ENCODE data around the gene C17orf78.
"Not testable (repeated sequence)": the region's sequence is repeated elsewhere in the genome, so short reads cannot be mapped to it uniquely, and the experiment has no call there.

The C17orf78 gene

GRCh38 chr17:37375706-37376105 is at the start of gene C17orf78:
C17orf78 (plus strand) TSS chr17:37375985; CDS start chr17:37376093, 108 bp downstream.
- DNase-seq = no peak

GRCh38 chr17:37327341-37328090 is 48.3 kb upstream of the C17orf78 start:
- no peak for DNase-seq

- no peak for DNase-seq
These were observed 36.9 kb upstream of the C17orf78 start for GRCh38 chr17:37338847-37339246.

- DNase-seq = no peak
These were observed 36.5 kb upstream of the C17orf78 start for GRCh38 chr17:37339321-37339720.

GRCh38 chr17:37340804-37341203 is 35.0 kb upstream of the C17orf78 start:
- no peak for DNase-seq

GRCh38 chr17:37342589-37342988 is 33.2 kb upstream of the C17orf78 start:
- no peak for DNase-seq

- no peak for DNase-seq
These were observed 31.3 kb upstream of the C17orf78 start for GRCh38 chr17:37344519-37344918.

- DNase-seq = not testable (repeated sequence)
These were observed 28.9 kb upstream of the C17orf78 start for GRCh38 chr17:37346863-37347402.

GRCh38 chr17:37356796-37357569 is 18.8 kb upstream of the C17orf78 start:
- DNase-seq = not testable (repeated sequence)

GRCh38 chr17:37358098-37358829 is 17.5 kb upstream of the C17orf78 start:
- DNase-seq = peak; percentile 37 to 41

GRCh38 chr17:37358830-37359681 is 16.7 kb upstream of the C17orf78 start:
- DNase-seq = peak; percentile 91

GRCh38 chr17:37359682-37360188 is 16.1 kb upstream of the C17orf78 start:
- peak; percentile 10 to 12 for DNase-seq

- peak; percentile 36 to 47 for DNase-seq
These were observed 15.2 kb upstream of the C17orf78 start for GRCh38 chr17:37360632-37361031.

- DNase-seq = no peak
These were observed 14.2 kb upstream of the C17orf78 start for GRCh38 chr17:37361543-37361942.

- peak in 1 of 2 donors; percentile 9 for DNase-seq
These were observed 10.2 kb upstream of the C17orf78 start for GRCh38 chr17:37365589-37365988.

GRCh38 chr17:37368577-37368976 is 7.2 kb upstream of the C17orf78 start:
- DNase-seq = peak in 1 of 2 donors; percentile 22

- peak; percentile 54 to 78 for DNase-seq
These were observed 2.1 kb upstream of the C17orf78 start for GRCh38 chr17:37373530-37374159.

GRCh38 chr17:37382056-37382455 is 6.3 kb downstream of the C17orf78 start:
- DNase-seq = no peak

- DNase-seq = no peak
These were observed 8.9 kb downstream of the C17orf78 start for GRCh38 chr17:37384560-37385149.

- no peak for DNase-seq
These were observed 9.7 kb downstream of the C17orf78 start for GRCh38 chr17:37385474-37385990.

- no peak for DNase-seq
These were observed 10.7 kb downstream of the C17orf78 start for GRCh38 chr17:37386462-37386861.

All from inflammatory macrophage treated with lipopolysaccharide for 1 hour (primary cell).